Naive thymus-derived CD4-positive, alpha-beta T cell (primary cell): ENCODE measurements around the gene ZNF423. TPM values are rescaled to one million over a fixed set of nuclear protein-coding genes. Genes with fewer than 3 reads are reported as not detected.
"Not testable (repeated sequence)": the region's sequence is repeated elsewhere in the genome, so short reads cannot be mapped to it uniquely, and the experiment has no call there.

Experiments
- ATAC-seq: fragments of 150-1000 bp; cut with Tn5 transposase; 2 replicates; pipeline ENCODE4 v1.10.0; 2021; ENCODE audit warnings: mild to moderate bottlenecking, moderate library complexity
- CTCF ChIA-PET: fragments of 350-600 bp; sonication (Branson Sonifier 250); formaldehyde crosslinking; loops from one replicate; lab custom pipeline; 2021; ENCODE audit warnings: antibody characterized with exemption; lab: Charles Lee
- POLR2A ChIA-PET: fragments of 350-600 bp; sonication (Branson Sonifier 250); formaldehyde crosslinking; loops from one replicate; lab custom pipeline; 2021; ENCODE audit warnings: antibody characterized with exemption, inconsistent platforms; lab: Charles Lee
- DNase-seq, 9 donors: peaks; one replicate each; pipeline versions ENCODE4 v3.0.0 to v3.0.0-alpha.2; 2020 to 2022; ENCODE audit warnings: mixed read lengths in 1 of 9
- H3K27ac ChIP-seq: one replicate; pipeline ENCODE4 v1.7.0; 2013; ENCODE audit warnings: mild to moderate bottlenecking, low read depth, low read length, moderate library complexity
- H3K27me3 ChIP-seq, 2 donors: one replicate each; pipeline ENCODE4 v1.7.0; 2013; ENCODE audit warnings: low read length in 2 of 2, mild to moderate bottlenecking in 2 of 2, moderate library complexity in 2 of 2; ENCODE audit not compliant: control insufficient read depth in 2 of 2, insufficient read depth in 2 of 2
- H3K36me3 ChIP-seq, 3 experiments: 1 replicate in 2 of 3; 2 replicates in 1 of 3; pipeline ENCODE4 v1.7.0; 2013; ENCODE audit warnings: low read length in 3 of 3, mild to moderate bottlenecking in 3 of 3, moderate library complexity in 1 of 3; ENCODE audit not compliant: insufficient read depth in 3 of 3, control insufficient read depth in 2 of 3
- H3K4me1 ChIP-seq, 2 donors: one replicate each; pipeline ENCODE4 v1.7.0; 2013; ENCODE audit warnings: low read length in 2 of 2, mild to moderate bottlenecking in 2 of 2, moderate library complexity in 1 of 2; ENCODE audit not compliant: control insufficient read depth in 2 of 2, insufficient read depth in 2 of 2
- H3K4me3 ChIP-seq: 2 replicates; pipeline ENCODE4 v1.7.0; 2013; ENCODE audit warnings: mild to moderate bottlenecking, low read length
- H3K9me3 ChIP-seq, 3 experiments: 1 replicate in 2 of 3; 2 replicates in 1 of 3; pipeline ENCODE4 v1.7.0; 2013; ENCODE audit warnings: low read length in 3 of 3; ENCODE audit not compliant: control insufficient read depth in 2 of 3
- H3K27ac Mint-ChIP-seq, 9 donors: one replicate each; pipeline ENCODE4 v1.8.0; 2020 to 2022; ENCODE audit warnings: mixed read lengths in 9 of 9, mild to moderate bottlenecking in 8 of 9, moderate library complexity in 5 of 9, inconsistent platforms in 2 of 9
- H3K27me3 Mint-ChIP-seq, 5 donors: one replicate each; pipeline ENCODE4 v1.8.0; 2021 to 2022; ENCODE audit warnings: mixed read lengths in 5 of 5, mild to moderate bottlenecking in 1 of 5
- H3K36me3 Mint-ChIP-seq, 5 donors: one replicate each; pipeline ENCODE4 v1.8.0; 2020 to 2022; ENCODE audit warnings: mixed read lengths in 5 of 5, mild to moderate bottlenecking in 3 of 5, inconsistent platforms in 1 of 5
- H3K4me1 Mint-ChIP-seq, 7 donors: one replicate each; pipeline ENCODE4 v1.8.0; 2020 to 2022; ENCODE audit warnings: mixed read lengths in 7 of 7, mild to moderate bottlenecking in 3 of 7, inconsistent platforms in 1 of 7
- H3K4me3 Mint-ChIP-seq, 10 donors: one replicate each; pipeline ENCODE4 v1.8.0; 2020 to 2022; ENCODE audit warnings: mild to moderate bottlenecking in 10 of 10, mixed read lengths in 10 of 10, moderate library complexity in 6 of 10, inconsistent platforms in 2 of 10
- H3K9me3 Mint-ChIP-seq, 11 donors: one replicate each; pipeline ENCODE4 v1.8.0; 2020 to 2022; ENCODE audit warnings: mixed read lengths in 11 of 11, mild to moderate bottlenecking in 4 of 11, inconsistent platforms in 1 of 11, moderate library complexity in 1 of 11
- intact Hi-C, 2 donors: fragments of 100-400 bp; cut with micrococcal nuclease; formaldehyde crosslinking; loops; one replicate each; pipeline ENCODE4 v1.15.1; 2023
- polyA plus RNA-seq, 2 donors: library from polyadenylated mRNA; unstranded; fragments of 300-500 nt; fragmentation: Illumina TruSeq; gene quantifications; one replicate each; pipeline ENCODE4 v1.2.3, GENCODE V29; 2021
- total RNA-seq, 6 experiments: library from RNA in 5 of 6; stranded (reverse) in 5 of 6; gene quantifications; 1 replicate in 5 of 6; 2 replicates in 1 of 6; pipeline ENCODE4 v1.2.3 and lab custom pipeline; 2021 to 2026

The ZNF423 gene
- total and polyA plus RNA-seq, 7 experiments from 2014 or later = not detected

DNA sequence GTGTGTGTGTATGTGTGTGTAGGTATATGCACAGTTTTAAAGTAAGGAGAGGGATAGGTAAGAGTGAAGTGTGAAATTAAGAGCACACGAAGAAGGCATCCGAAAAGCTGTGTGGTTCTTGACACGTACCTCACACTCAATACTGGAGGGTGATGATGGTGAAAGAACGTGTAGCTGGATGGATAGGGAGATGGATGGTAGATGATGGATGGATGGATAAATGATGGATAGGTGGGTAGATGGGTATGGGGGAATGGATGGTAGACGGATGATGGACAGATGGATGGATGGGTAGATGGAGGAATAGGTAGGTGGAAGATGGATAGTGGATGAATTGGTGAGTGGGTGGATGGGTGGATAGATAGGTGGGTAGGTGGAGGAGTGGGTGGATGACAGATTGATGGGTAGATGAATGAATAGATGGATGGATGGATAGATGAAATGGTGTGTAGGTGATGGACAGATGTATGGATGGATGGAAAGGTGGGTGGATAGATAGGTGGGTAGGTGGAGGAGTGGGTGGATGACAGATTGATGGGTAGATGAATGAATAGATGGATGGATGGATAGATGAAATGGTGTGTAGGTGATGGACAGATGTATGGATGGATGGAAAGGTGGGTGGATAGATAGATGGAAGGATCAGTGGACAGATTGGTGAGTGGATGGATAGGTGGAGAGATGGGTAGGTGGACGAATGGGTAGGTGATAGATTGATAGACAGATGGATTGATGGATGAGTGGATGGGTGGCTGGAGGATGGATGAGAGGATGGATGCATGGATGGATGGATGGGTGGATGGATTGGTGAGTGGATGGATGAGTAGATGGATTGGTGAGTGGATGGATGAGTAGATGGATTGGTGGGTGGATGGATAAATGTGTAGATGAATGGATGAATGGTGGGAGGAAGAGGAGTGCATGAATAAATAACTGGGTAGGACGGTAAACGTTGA lies 349.6 kb downstream of the ZNF423 start:
- H3K27ac Mint-ChIP-seq, ATAC-seq, H3K36me3 Mint-ChIP-seq, DNase-seq, intact Hi-C loops, CTCF ChIA-PET, H3K9me3 Mint-ChIP-seq, POLR2A ChIA-PET, H3K4me3 ChIP-seq, H3K36me3 ChIP-seq, H3K27ac ChIP-seq, H3K27me3 Mint-ChIP-seq, H3K27me3 ChIP-seq, H3K4me1 ChIP-seq, H3K9me3 ChIP-seq: not testable (repeated sequence)
- Mint-ChIP-seq H3K4me1 (peaks cover 2 to 14% (median 9%) of the 10 kb centered on the region in 7 donors), H3K4me3 (peak overlapping the region in 1 of 10 donors; percentile 12)

DNA sequence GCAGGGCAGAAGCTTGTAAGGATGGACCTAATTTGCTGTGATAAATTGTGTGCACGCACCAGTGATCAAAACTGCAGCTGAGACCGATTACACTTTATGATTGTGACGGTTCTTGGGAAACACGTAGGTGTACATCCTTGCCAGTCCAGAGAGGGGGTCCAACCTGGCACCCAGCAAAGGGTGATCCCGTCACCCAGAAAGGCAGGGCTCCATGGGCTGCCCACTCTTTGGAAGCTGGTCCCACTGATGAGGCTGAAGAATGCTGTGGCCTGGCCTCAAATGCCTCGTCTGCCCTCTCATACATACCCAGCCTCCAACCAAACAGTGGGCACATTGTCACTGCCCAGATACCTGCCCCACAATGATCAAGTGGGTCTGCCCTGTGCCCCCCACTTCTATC lies 350.4 kb downstream of the ZNF423 start:
- H3K4me1 ChIP-seq = no peaks in the 10 kb centered on the region
- POLR2A ChIA-PET = no interaction called here
- ATAC-seq (no peak), DNase-seq (no peak)
- CTCF ChIA-PET = no interaction called here
- intact Hi-C loops = no loop called here
- Mint-ChIP-seq H3K36me3 (no peaks in the 10 kb centered on the region), H3K27me3 (peaks cover 0 to 9% (median 0%) of the 10 kb centered on the region in 5 donors), H3K9me3 (peaks cover 0 to 4% (median 0%) of the 10 kb centered on the region in 11 donors), H3K27ac (no peak overlapping the region), H3K4me1 (peaks cover 2 to 14% (median 9%) of the 10 kb centered on the region in 7 donors), H3K4me3 (no peak overlapping the region)
- no peaks in the 10 kb centered on the region for H3K36me3 ChIP-seq
- H3K27me3 ChIP-seq = no peaks in the 10 kb centered on the region
- H3K27ac ChIP-seq = no peak overlapping the region
- no peaks in the 10 kb centered on the region for H3K9me3 ChIP-seq
- H3K4me3 ChIP-seq = no peak overlapping the region

DNA sequence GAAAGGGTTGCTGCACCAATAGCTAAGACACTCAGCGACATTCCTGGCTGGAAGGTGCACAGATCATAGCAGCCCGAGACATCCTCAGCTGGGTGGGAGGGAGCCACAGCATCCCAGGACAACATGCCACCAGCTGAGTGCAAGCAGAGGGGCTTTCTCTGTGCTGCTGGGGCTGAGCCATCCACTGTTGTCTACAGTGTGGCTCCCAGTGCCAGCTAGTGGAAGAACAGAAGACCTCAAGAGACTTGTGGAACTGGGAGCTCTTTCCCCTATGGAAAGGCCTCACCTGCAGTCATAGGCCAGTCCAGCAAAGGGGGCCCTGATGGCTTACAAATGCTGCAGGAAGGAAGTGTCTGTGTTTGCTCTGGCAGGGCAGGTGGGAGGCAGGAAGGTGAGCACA lies 351.3 kb downstream of the ZNF423 start:
- H3K9me3 Mint-ChIP-seq = peaks cover 0 to 4% (median 0%) of the 10 kb centered on the region in 11 donors
- ATAC-seq (no peak), DNase-seq (no peak)
- H3K4me3 Mint-ChIP-seq = no peak overlapping the region
- Histone ChIP-seq H3K4me3 (no peak overlapping the region), H3K27me3 (no peaks in the 10 kb centered on the region), H3K4me1 (no peaks in the 10 kb centered on the region), H3K36me3 (no peaks in the 10 kb centered on the region), H3K27ac (no peak overlapping the region), H3K9me3 (no peaks in the 10 kb centered on the region)
- intact Hi-C loops = no loop called here
- peaks cover 2 to 14% (median 9%) of the 10 kb centered on the region in 7 donors for H3K4me1 Mint-ChIP-seq
- H3K27ac Mint-ChIP-seq = peak overlapping the region in 1 of 9 donors; percentile 38
- ChIA-PET CTCF (no interaction called here), POLR2A (no interaction called here)
- H3K36me3 Mint-ChIP-seq = no peaks in the 10 kb centered on the region
- H3K27me3 Mint-ChIP-seq = peaks cover 0 to 9% (median 0%) of the 10 kb centered on the region in 5 donors

DNA sequence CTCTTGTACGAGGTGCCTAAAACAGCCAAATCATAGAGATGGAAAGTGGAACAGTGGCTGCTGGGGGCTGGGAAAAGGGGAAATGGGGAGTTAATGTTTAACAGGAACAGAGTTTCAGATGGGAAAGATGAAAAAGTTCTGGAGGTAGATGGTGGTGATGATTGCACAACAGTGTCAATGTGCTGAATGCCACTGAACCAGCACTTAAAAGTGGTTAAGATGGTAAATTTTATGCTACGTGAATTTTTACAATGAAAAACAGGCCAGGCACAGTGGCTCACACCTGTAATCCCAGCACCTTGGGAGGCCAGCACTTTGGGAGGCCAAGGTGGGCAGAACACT lies 351.9 kb downstream of the ZNF423 start:
- intact Hi-C loops = no loop called here
- Histone ChIP-seq H3K4me3 (no peak overlapping the region), H3K9me3 (no peaks in the 10 kb centered on the region), H3K36me3 (no peaks in the 10 kb centered on the region), H3K4me1 (no peaks in the 10 kb centered on the region), H3K27ac (no peak overlapping the region), H3K27me3 (no peaks in the 10 kb centered on the region)
- DNase-seq (no peak), ATAC-seq (no peak)
- POLR2A ChIA-PET = no interaction called here
- H3K4me3 Mint-ChIP-seq = no peak overlapping the region
- H3K9me3 Mint-ChIP-seq = peaks cover 0 to 4% (median 0%) of the 10 kb centered on the region in 11 donors
- CTCF ChIA-PET = no interaction called here
- H3K36me3 Mint-ChIP-seq = no peaks in the 10 kb centered on the region
- H3K27ac Mint-ChIP-seq = no peak overlapping the region
- peaks cover 2 to 14% (median 9%) of the 10 kb centered on the region in 7 donors for H3K4me1 Mint-ChIP-seq
- H3K27me3 Mint-ChIP-seq = peaks cover 0 to 9% (median 0%) of the 10 kb centered on the region in 5 donors

DNA sequence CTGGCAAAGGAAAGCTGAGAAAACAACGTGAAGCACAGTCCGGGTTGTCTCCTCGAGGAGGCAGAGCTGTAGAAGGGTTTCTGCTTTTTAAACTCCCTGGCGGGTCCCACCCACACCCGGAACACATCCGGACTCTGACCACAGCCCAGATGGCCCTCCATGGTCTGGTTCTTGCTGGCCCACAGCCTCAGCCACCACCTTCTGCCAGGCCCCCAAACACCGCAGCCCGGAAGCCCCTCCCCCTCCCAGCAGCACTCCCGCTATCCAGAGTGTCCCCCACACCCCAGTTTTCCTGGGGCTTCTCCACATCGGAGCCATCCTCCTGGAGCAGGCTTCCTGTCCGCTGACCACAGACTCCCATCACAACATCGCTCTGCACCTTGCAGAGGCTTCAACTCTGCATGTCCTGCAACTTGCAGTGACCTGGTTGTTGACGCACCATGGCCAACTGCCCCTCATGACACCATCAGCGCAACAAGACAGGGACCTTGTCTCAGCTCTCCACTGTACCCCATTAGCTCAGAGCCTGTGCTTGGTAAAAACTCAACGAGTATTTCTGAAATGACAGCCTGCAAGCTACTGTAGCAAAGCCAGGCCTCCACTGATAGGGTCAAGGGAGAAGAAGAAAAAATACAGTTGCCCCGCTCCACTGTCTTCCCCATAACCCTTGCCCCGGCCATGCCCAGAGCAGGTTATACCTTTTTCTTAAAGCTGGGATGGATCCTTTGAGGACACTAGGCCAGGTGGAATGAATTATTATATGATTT lies 352.5 kb downstream of the ZNF423 start:
- H3K4me1 ChIP-seq = no peaks in the 10 kb centered on the region
- no peaks in the 10 kb centered on the region for H3K36me3 ChIP-seq
- Mint-ChIP-seq H3K9me3 (peaks cover 0 to 4% (median 0%) of the 10 kb centered on the region in 11 donors), H3K4me3 (peak overlapping the region in 1 of 10 donors; percentile 34), H3K27ac (no peak overlapping the region), H3K27me3 (peaks cover 0 to 9% (median 0%) of the 10 kb centered on the region in 5 donors), H3K4me1 (peaks cover 2 to 14% (median 9%) of the 10 kb centered on the region in 7 donors), H3K36me3 (no peaks in the 10 kb centered on the region)
- H3K4me3 ChIP-seq = no peak overlapping the region
- DNase-seq (no peak), ATAC-seq (peak; percentile 27)
- no peaks in the 10 kb centered on the region for H3K27me3 ChIP-seq
- CTCF ChIA-PET = no interaction called here
- no peaks in the 10 kb centered on the region for H3K9me3 ChIP-seq
- intact Hi-C loops = no loop called here
- no peak overlapping the region for H3K27ac ChIP-seq
- POLR2A ChIA-PET = no interaction called here

DNA sequence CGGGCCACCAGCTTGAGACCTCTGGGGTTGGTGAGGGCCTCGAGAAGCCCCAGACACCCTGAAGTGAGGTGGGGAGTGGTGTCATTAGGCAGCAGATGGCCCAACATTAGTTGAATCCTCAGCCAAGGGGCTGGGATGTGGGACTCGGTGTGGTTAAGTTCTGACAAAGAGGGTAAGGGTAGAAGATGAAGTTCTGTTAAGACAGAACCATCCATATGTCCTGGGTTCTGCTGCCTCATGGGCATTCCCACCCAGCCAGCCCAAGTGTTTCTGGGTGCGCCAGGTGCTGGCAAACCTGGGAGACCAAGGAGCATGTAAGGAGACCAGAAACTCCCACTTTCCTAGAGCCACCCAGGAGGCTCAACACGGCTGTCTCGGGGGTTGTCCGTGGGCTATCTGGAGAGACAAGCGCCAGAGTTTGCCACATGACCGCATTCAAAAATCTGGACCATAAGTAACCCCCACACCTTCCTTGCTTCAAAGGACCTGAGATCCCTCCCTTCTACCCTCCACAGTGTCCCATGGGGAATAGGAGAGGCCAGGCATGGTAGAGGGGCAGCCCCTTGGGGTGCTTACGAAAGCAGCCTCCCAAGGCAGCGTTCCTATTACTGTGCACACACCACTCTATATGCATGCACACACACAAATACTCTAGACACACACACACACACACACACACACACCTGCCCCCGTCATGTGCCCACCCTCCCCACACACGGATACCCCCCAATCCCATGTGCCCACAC lies 353.6 kb downstream of the ZNF423 start:
- peaks cover 0 to 4% (median 0%) of the 10 kb centered on the region in 11 donors for H3K9me3 Mint-ChIP-seq
- Histone ChIP-seq H3K27ac (no peak overlapping the region), H3K27me3 (no peaks in the 10 kb centered on the region), H3K4me3 (no peak overlapping the region), H3K4me1 (no peaks in the 10 kb centered on the region), H3K9me3 (no peaks in the 10 kb centered on the region), H3K36me3 (no peaks in the 10 kb centered on the region)
- ATAC-seq (no peak), DNase-seq (no peak)
- H3K4me3 Mint-ChIP-seq = no peak overlapping the region
- peaks cover 0 to 9% (median 0%) of the 10 kb centered on the region in 5 donors for H3K27me3 Mint-ChIP-seq
- H3K36me3 Mint-ChIP-seq = no peaks in the 10 kb centered on the region
- peak overlapping the region in 1 of 9 donors; percentile 65 for H3K27ac Mint-ChIP-seq
- intact Hi-C loops = no loop called here
- H3K4me1 Mint-ChIP-seq = peaks cover 2 to 14% (median 9%) of the 10 kb centered on the region in 7 donors
- ChIA-PET CTCF (no interaction called here), POLR2A (no interaction called here)
